ENCODE results near the gene FOXP1. TPM values are rescaled to one million over a fixed set of nuclear protein-coding genes. Genes with fewer than 3 reads are reported as not detected.
A peak's percentile ranks its signal among the peaks of the same experiment; 100 is the strongest.

FOXP1 gene
- polyA plus RNA-seq, 4 donors = 4.9 to 66.5 (median 15.3) TPM

- Histone ChIP-seq H3K27me3 (ENCODE audit: control insufficient read depth in 3 of 3, insufficient read depth in 3 of 3, low read length in 3 of 3) (no peaks in the 10 kb centered on the region), H3K9me3 (ENCODE audit: control insufficient read depth in 2 of 2, insufficient read depth in 1 of 2, low read depth in 1 of 2, low read length in 1 of 2) (no peaks in the 10 kb centered on the region), H3K36me3 (ENCODE audit: control insufficient read depth in 3 of 3, insufficient read depth in 2 of 3, low read depth in 1 of 3, low read length in 3 of 3) (no peaks in the 10 kb centered on the region), H3K27ac (ENCODE audit: low read depth in 1 of 3, low read length in 2 of 3) (peak overlapping the region in 2 of 3 donors; percentile 20 to 90), H3K4me3 (ENCODE audit: low read depth in 1 of 3, low read length in 3 of 3) (no peak overlapping the region), H3K4me1 (ENCODE audit: control insufficient read depth in 3 of 3, insufficient read depth in 2 of 3, low read depth in 1 of 3, low read length in 2 of 3) (peaks cover 7 to 56% (median 8%) of the 10 kb centered on the region in 3 donors)
- WGBS, 3 donors = 25 to 64% (median 35%) methylated on average over 3 of the region's 3 CpGs
- peak; percentile 81 to 84 for DNase-seq
- FAIRE-seq = no peak
Observed at GRCh38 chr3:71207632-71208031, 375.9 kb downstream of the FOXP1 start.

- Histone ChIP-seq H3K36me3 (ENCODE audit: control insufficient read depth in 3 of 3, insufficient read depth in 2 of 3, low read depth in 1 of 3, low read length in 3 of 3) (no peaks in the 10 kb centered on the region), H3K4me3 (ENCODE audit: low read depth in 1 of 3, low read length in 3 of 3) (no peak overlapping the region), H3K4me1 (ENCODE audit: control insufficient read depth in 3 of 3, insufficient read depth in 2 of 3, low read depth in 1 of 3, low read length in 2 of 3) (peaks cover 7 to 59% (median 8%) of the 10 kb centered on the region in 3 donors), H3K27ac (ENCODE audit: low read depth in 1 of 3, low read length in 2 of 3) (peak overlapping the region in 1 of 3 donors; percentile 90), H3K27me3 (ENCODE audit: control insufficient read depth in 3 of 3, insufficient read depth in 3 of 3, low read length in 3 of 3) (no peaks in the 10 kb centered on the region), H3K9me3 (ENCODE audit: control insufficient read depth in 2 of 2, insufficient read depth in 1 of 2, low read depth in 1 of 2, low read length in 1 of 2) (no peaks in the 10 kb centered on the region)
- no peak for FAIRE-seq
- no peak for DNase-seq
- 81 to 92% (median 87%) methylated on average over 10 of the region's 10 CpGs for WGBS, 3 donors
Observed at GRCh38 chr3:71206305-71207165, 377.0 kb downstream of the FOXP1 start.

GRCh38 chr3:71203727-71204488 is 379.6 kb downstream of the FOXP1 start:
- H3K27me3 ChIP-seq (ENCODE audit: control insufficient read depth in 3 of 3, insufficient read depth in 3 of 3, low read length in 3 of 3) = no peaks in the 10 kb centered on the region
- H3K27ac ChIP-seq (ENCODE audit: low read depth in 1 of 3, low read length in 2 of 3) = no peak overlapping the region
- FAIRE-seq (no peak), DNase-seq (no peak)
- peaks cover 5 to 42% (median 7%) of the 10 kb centered on the region in 3 donors for H3K4me1 ChIP-seq (ENCODE audit: control insufficient read depth in 3 of 3, insufficient read depth in 2 of 3, low read depth in 1 of 3, low read length in 2 of 3)
- H3K4me3 ChIP-seq (ENCODE audit: low read depth in 1 of 3, low read length in 3 of 3) = no peak overlapping the region
- 81 to 89% (median 85%) methylated on average over 4 of the region's 4 CpGs for WGBS, 3 donors
- H3K9me3 ChIP-seq (ENCODE audit: control insufficient read depth in 2 of 2, insufficient read depth in 1 of 2, low read depth in 1 of 2, low read length in 1 of 2) = no peaks in the 10 kb centered on the region
- H3K36me3 ChIP-seq (ENCODE audit: control insufficient read depth in 3 of 3, insufficient read depth in 2 of 3, low read depth in 1 of 3, low read length in 3 of 3) = no peaks in the 10 kb centered on the region

- H3K27me3 ChIP-seq (ENCODE audit: control insufficient read depth in 3 of 3, insufficient read depth in 3 of 3, low read length in 3 of 3) = no peaks in the 10 kb centered on the region
- DNase-seq (no peak), FAIRE-seq (no peak)
- WGBS, 3 donors = 60 to 70% (median 63%) methylated on average over 5 of the region's 5 CpGs
- peak overlapping the region in 1 of 3 donors; percentile 54 for H3K27ac ChIP-seq (ENCODE audit: low read depth in 1 of 3, low read length in 2 of 3)
- peaks cover 2 to 33% (median 5%) of the 10 kb centered on the region in 3 donors for H3K4me1 ChIP-seq (ENCODE audit: control insufficient read depth in 3 of 3, insufficient read depth in 2 of 3, low read depth in 1 of 3, low read length in 2 of 3)
- H3K4me3 ChIP-seq (ENCODE audit: low read depth in 1 of 3, low read length in 3 of 3) = no peak overlapping the region
- H3K9me3 ChIP-seq (ENCODE audit: control insufficient read depth in 2 of 2, insufficient read depth in 1 of 2, low read depth in 1 of 2, low read length in 1 of 2) = no peaks in the 10 kb centered on the region
- H3K36me3 ChIP-seq (ENCODE audit: control insufficient read depth in 3 of 3, insufficient read depth in 2 of 3, low read depth in 1 of 3, low read length in 3 of 3) = peaks cover 0 to 2% (median 0%) of the 10 kb centered on the region in 3 donors
Observed at GRCh38 chr3:71202848-71203533, 380.5 kb downstream of the FOXP1 start.

GRCh38 chr3:71201939-71202338 is 381.6 kb downstream of the FOXP1 start:
- DNase-seq (no peak), FAIRE-seq (no peak)
- H3K27me3 ChIP-seq (ENCODE audit: control insufficient read depth in 3 of 3, insufficient read depth in 3 of 3, low read length in 3 of 3) = no peaks in the 10 kb centered on the region
- no peaks in the 10 kb centered on the region for H3K9me3 ChIP-seq (ENCODE audit: control insufficient read depth in 2 of 2, insufficient read depth in 1 of 2, low read depth in 1 of 2, low read length in 1 of 2)
- H3K4me3 ChIP-seq (ENCODE audit: low read depth in 1 of 3, low read length in 3 of 3) = no peak overlapping the region
- 57 to 78% (median 64%) methylated on average over 1 of the region's 1 CpG for WGBS, 3 donors
- peaks cover 0 to 5% (median 0%) of the 10 kb centered on the region in 3 donors for H3K36me3 ChIP-seq (ENCODE audit: control insufficient read depth in 3 of 3, insufficient read depth in 2 of 3, low read depth in 1 of 3, low read length in 3 of 3)
- H3K27ac ChIP-seq (ENCODE audit: low read depth in 1 of 3, low read length in 2 of 3) = no peak overlapping the region
- H3K4me1 ChIP-seq (ENCODE audit: control insufficient read depth in 3 of 3, insufficient read depth in 2 of 3, low read depth in 1 of 3, low read length in 2 of 3) = peaks cover 0 to 24% (median 3%) of the 10 kb centered on the region in 3 donors

GRCh38 chr3:71197841-71198565 is 385.5 kb downstream of the FOXP1 start:
- 97% methylated on average over 21 of the region's 21 CpGs for WGBS, 3 donors
- H3K9me3 ChIP-seq (ENCODE audit: control insufficient read depth in 2 of 2, insufficient read depth in 1 of 2, low read depth in 1 of 2, low read length in 1 of 2) = no peaks in the 10 kb centered on the region
- no peaks in the 10 kb centered on the region for H3K27me3 ChIP-seq (ENCODE audit: control insufficient read depth in 3 of 3, insufficient read depth in 3 of 3, low read length in 3 of 3)
- DNase-seq (no peak), FAIRE-seq (no peak)
- no peak overlapping the region for H3K27ac ChIP-seq (ENCODE audit: low read depth in 1 of 3, low read length in 2 of 3)
- H3K4me3 ChIP-seq (ENCODE audit: low read depth in 1 of 3, low read length in 3 of 3) = no peak overlapping the region
- peaks cover 0 to 12% (median 3%) of the 10 kb centered on the region in 3 donors for H3K4me1 ChIP-seq (ENCODE audit: control insufficient read depth in 3 of 3, insufficient read depth in 2 of 3, low read depth in 1 of 3, low read length in 2 of 3)
- H3K36me3 ChIP-seq (ENCODE audit: control insufficient read depth in 3 of 3, insufficient read depth in 2 of 3, low read depth in 1 of 3, low read length in 3 of 3) = peaks cover 0 to 9% (median 0%) of the 10 kb centered on the region in 3 donors

GRCh38 chr3:71195492-71195891 is 388.0 kb downstream of the FOXP1 start:
- FAIRE-seq = no peak
- no peaks in the 10 kb centered on the region for H3K9me3 ChIP-seq (ENCODE audit: control insufficient read depth in 2 of 2, insufficient read depth in 1 of 2, low read depth in 1 of 2, low read length in 1 of 2)
- WGBS, 3 donors = 83 to 88% (median 87%) methylated on average over 5 of the region's 5 CpGs
- H3K4me1 ChIP-seq (ENCODE audit: control insufficient read depth in 3 of 3, insufficient read depth in 2 of 3, low read depth in 1 of 3, low read length in 2 of 3) = peaks cover 0 to 13% (median 0%) of the 10 kb centered on the region in 3 donors
- no peak overlapping the region for H3K27ac ChIP-seq (ENCODE audit: low read depth in 1 of 3, low read length in 2 of 3)
- no peaks in the 10 kb centered on the region for H3K27me3 ChIP-seq (ENCODE audit: control insufficient read depth in 3 of 3, insufficient read depth in 3 of 3, low read length in 3 of 3)
- H3K4me3 ChIP-seq (ENCODE audit: low read depth in 1 of 3, low read length in 3 of 3) = no peak overlapping the region
- DNase-seq = no peak
- peaks cover 0 to 9% (median 0%) of the 10 kb centered on the region in 3 donors for H3K36me3 ChIP-seq (ENCODE audit: control insufficient read depth in 3 of 3, insufficient read depth in 2 of 3, low read depth in 1 of 3, low read length in 3 of 3)

Measured in small intestine (tissue), 7 donors.